NB4 (cell line): ENCODE results near the gene SEMA6B.

Experiments used
- MYC ChIP-seq: IDR thresholded peaks from 2 replicates; pipeline ENCODE4 v1.6.1; 2011; ENCODE audit warnings: low read depth, low read length
- POLR2A ChIP-seq: IDR thresholded peaks from 2 replicates; pipeline ENCODE4 v1.6.1; 2011; ENCODE audit warnings: mild to moderate bottlenecking; ENCODE audit not compliant: insufficient read length; ENCODE audit errors: extremely low read depth
- TF ChIP-seq, protein P1 (sequence below): IDR thresholded peaks from one replicate; pipeline ENCODE4 v1.5.1; 2012; ENCODE audit warnings: low read depth, low read length
- TF ChIP-seq, protein P2 (sequence below): IDR thresholded peaks from 2 replicates; pipeline ENCODE4 v1.6.1; 2011; ENCODE audit warnings: low read depth, low read length

DNA sequence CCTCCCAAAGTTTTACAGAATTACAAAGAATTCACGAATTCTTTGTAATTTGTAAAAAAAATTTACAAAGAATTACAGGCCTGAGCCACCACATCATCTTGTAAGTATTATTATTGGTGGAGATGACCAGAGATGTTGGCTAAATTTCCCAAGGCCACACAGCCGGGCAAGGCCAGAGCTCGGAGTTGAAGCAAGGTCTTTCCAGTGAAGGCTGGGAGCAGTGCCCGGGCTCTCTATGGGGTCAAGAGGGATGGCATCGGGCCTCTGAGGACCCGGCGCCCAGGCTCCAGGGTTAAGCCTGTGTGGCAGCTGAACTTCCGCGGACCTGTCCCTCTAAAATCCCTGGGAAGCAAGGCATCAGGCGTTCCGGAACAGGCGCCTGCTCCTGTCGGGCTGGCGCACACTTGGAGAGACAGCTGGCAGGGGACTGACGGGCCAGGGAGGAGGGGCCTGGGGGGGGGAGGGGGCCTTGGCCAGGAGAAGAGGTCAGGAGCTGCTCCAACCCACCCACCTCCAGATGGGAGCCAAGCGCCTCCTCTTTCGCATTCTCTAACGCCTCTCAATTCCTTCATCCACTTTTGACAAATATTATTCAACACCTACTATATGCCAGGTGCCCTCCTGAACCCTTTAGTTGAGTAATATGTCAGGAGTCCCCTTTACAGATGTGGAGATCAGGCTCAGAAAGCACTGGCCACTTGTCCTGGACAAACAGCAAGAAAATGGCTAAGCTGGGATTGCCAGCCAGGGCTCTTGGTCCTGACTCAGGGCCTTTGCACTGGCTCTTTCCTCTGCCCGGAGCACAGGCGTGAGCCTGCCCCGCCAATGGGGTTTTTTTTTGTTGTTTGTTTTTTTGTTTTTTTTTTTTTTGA, 36.8 kb upstream of the SEMA6B start:
- TF ChIP-seq, protein P1, sequence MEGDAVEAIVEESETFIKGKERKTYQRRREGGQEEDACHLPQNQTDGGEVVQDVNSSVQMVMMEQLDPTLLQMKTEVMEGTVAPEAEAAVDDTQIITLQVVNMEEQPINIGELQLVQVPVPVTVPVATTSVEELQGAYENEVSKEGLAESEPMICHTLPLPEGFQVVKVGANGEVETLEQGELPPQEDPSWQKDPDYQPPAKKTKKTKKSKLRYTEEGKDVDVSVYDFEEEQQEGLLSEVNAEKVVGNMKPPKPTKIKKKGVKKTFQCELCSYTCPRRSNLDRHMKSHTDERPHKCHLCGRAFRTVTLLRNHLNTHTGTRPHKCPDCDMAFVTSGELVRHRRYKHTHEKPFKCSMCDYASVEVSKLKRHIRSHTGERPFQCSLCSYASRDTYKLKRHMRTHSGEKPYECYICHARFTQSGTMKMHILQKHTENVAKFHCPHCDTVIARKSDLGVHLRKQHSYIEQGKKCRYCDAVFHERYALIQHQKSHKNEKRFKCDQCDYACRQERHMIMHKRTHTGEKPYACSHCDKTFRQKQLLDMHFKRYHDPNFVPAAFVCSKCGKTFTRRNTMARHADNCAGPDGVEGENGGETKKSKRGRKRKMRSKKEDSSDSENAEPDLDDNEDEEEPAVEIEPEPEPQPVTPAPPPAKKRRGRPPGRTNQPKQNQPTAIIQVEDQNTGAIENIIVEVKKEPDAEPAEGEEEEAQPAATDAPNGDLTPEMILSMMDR = no peak
- TF ChIP-seq, protein P2, sequence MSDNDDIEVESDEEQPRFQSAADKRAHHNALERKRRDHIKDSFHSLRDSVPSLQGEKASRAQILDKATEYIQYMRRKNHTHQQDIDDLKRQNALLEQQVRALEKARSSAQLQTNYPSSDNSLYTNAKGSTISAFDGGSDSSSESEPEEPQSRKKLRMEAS = no peak
- TF ChIP-seq POLR2A = no peak
- no peak for TF ChIP-seq MYC
